ENCODE results near the gene NUDT12.

NUDT12 gene

DNA sequence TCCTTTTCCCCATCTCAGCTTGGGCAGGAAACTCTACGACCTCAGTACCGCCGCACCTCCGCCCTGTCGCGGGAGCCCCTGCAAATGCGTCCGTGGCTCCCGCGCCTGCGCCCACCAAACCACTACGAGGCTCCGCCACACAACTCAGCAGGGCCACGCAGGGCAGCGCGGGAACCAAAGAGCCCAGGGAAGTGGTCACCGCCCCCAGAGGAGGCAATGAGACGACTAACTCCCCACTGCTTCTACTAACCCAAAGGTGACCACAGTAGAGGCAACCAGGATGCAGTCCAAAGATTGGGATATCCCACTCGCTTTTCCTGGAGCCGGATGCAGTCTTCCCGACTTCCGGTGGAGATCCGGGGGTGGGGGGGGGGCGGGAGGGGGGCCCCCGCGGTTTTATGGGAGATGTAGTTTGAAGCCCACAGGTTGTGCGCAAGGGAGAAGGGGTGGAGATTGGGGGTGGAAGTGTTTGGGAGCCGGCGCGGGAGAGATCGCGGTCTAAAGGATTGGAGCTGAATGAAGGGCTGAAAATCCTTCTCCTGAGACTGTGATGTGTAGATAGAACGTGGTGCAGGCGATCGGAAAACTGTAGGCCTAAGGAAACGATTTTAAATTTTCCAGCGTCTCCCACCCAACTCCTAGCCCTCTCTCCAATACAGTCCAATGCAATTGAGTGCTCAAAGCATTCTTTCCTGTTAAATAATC, at the start of gene NUDT12 (continued):
- no peak for TF ChIP-seq ZNF121 (tag by site-specific recombination; IDR thresholded peaks at IDR 0.05)
- TF ChIP-seq, protein P1, sequence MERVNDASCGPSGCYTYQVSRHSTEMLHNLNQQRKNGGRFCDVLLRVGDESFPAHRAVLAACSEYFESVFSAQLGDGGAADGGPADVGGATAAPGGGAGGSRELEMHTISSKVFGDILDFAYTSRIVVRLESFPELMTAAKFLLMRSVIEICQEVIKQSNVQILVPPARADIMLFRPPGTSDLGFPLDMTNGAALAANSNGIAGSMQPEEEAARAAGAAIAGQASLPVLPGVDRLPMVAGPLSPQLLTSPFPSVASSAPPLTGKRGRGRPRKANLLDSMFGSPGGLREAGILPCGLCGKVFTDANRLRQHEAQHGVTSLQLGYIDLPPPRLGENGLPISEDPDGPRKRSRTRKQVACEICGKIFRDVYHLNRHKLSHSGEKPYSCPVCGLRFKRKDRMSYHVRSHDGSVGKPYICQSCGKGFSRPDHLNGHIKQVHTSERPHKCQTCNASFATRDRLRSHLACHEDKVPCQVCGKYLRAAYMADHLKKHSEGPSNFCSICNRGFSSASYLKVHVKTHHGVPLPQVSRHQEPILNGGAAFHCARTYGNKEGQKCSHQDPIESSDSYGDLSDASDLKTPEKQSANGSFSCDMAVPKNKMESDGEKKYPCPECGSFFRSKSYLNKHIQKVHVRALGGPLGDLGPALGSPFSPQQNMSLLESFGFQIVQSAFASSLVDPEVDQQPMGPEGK (tag by site-specific recombination; IDR thresholded peaks at IDR 0.05), result no peak
- TF ChIP-seq, protein P2, sequence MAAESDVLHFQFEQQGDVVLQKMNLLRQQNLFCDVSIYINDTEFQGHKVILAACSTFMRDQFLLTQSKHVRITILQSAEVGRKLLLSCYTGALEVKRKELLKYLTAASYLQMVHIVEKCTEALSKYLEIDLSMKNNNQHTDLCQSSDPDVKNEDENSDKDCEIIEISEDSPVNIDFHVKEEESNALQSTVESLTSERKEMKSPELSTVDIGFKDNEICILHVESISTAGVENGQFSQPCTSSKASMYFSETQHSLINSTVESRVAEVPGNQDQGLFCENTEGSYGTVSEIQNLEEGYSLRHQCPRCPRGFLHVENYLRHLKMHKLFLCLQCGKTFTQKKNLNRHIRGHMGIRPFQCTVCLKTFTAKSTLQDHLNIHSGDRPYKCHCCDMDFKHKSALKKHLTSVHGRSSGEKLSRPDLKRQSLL (tag by site-specific recombination; IDR thresholded peaks at IDR 0.05), result peak; percentile 74; the same call in 1 of the 2 replicates
- TF ChIP-seq ZBTB20 (tag by site-specific recombination; IDR thresholded peaks at IDR 0.05), result peak; percentile 52; the same call in 1 of the 2 replicates
- no peak for TF ChIP-seq ZNF16 (tag by site-specific recombination; IDR thresholded peaks at IDR 0.05; ENCODE audit: low read depth)
- peak; percentile 58; the same call in 1 of the 2 replicates for TF ChIP-seq SP7 (tag by site-specific recombination; IDR thresholded peaks at IDR 0.05)

DNA sequence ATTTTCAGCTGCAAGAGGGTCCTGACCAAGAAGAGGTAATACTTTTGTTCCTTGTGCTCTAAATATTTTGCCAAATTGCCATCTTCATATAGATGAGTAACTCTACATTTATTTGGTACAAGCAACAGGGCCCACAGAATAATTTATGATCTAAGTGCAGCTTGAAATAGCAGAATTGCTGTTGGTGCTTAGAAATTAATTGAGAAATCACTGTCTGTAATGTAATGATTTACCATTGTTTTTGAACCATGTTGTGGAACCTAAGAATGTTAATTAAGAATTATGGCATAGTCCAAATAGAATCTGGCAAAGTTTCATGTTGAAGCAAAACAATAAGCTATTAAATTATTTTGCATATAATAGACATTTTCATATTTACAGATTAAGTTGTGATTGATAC, 44.8 kb upstream of the NUDT12 start:
- H3K4me3 ChIP-seq (ENCODE audit: low read depth, low read length), result no peak overlapping the region
- TF ChIP-seq ZSCAN23 (tag by site-specific recombination; IDR thresholded peaks at IDR 0.05), result no peak
- TF ChIP-seq, protein P3, sequence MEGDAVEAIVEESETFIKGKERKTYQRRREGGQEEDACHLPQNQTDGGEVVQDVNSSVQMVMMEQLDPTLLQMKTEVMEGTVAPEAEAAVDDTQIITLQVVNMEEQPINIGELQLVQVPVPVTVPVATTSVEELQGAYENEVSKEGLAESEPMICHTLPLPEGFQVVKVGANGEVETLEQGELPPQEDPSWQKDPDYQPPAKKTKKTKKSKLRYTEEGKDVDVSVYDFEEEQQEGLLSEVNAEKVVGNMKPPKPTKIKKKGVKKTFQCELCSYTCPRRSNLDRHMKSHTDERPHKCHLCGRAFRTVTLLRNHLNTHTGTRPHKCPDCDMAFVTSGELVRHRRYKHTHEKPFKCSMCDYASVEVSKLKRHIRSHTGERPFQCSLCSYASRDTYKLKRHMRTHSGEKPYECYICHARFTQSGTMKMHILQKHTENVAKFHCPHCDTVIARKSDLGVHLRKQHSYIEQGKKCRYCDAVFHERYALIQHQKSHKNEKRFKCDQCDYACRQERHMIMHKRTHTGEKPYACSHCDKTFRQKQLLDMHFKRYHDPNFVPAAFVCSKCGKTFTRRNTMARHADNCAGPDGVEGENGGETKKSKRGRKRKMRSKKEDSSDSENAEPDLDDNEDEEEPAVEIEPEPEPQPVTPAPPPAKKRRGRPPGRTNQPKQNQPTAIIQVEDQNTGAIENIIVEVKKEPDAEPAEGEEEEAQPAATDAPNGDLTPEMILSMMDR (tag by site-specific recombination; IDR thresholded peaks at IDR 0.05), result no peak
- TF ChIP-seq ZNF423 (tag by site-specific recombination; IDR thresholded peaks at IDR 0.05), result no peak
- no peak for TF ChIP-seq ZXDB (tag by site-specific recombination; IDR thresholded peaks at IDR 0.05)
- TF ChIP-seq KLF7 (tag by site-specific recombination; IDR thresholded peaks at IDR 0.05; ENCODE audit: borderline replicate concordance), result no peak
- TF ChIP-seq PRDM1 (tag by site-specific recombination; IDR thresholded peaks at IDR 0.05), result no peak
- TF ChIP-seq ZNF623 (tag by site-specific recombination; IDR thresholded peaks at IDR 0.05), result no peak
- no peak for TF ChIP-seq ZNF768 (tag by site-specific recombination; IDR thresholded peaks at IDR 0.05)
- TF ChIP-seq ZNF274 (IDR thresholded peaks at IDR 0.05; ENCODE audit: low read length), result no peak
- TF ChIP-seq ZNF274 (tag by site-specific recombination; IDR thresholded peaks at IDR 0.05; ENCODE audit: borderline replicate concordance), result no peak
- no peak for TF ChIP-seq HOXD13 (CRISPR knock-in tag; IDR thresholded peaks at IDR 0.05; ENCODE audit: borderline replicate concordance)
- no peak for TF ChIP-seq ZNF146 (tag by site-specific recombination; IDR thresholded peaks at IDR 0.05)
- TF ChIP-seq, protein P1 (tag by site-specific recombination; IDR thresholded peaks at IDR 0.05), result no peak
- TF ChIP-seq, protein P4, sequence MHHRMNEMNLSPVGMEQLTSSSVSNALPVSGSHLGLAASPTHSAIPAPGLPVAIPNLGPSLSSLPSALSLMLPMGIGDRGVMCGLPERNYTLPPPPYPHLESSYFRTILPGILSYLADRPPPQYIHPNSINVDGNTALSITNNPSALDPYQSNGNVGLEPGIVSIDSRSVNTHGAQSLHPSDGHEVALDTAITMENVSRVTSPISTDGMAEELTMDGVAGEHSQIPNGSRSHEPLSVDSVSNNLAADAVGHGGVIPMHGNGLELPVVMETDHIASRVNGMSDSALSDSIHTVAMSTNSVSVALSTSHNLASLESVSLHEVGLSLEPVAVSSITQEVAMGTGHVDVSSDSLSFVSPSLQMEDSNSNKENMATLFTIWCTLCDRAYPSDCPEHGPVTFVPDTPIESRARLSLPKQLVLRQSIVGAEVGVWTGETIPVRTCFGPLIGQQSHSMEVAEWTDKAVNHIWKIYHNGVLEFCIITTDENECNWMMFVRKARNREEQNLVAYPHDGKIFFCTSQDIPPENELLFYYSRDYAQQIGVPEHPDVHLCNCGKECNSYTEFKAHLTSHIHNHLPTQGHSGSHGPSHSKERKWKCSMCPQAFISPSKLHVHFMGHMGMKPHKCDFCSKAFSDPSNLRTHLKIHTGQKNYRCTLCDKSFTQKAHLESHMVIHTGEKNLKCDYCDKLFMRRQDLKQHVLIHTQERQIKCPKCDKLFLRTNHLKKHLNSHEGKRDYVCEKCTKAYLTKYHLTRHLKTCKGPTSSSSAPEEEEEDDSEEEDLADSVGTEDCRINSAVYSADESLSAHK (tag by site-specific recombination; IDR thresholded peaks at IDR 0.05), result no peak
- POLR2A ChIA-PET, result no interaction called here
- H3K4me1 ChIP-seq (ENCODE audit: control insufficient read depth, insufficient read depth, low read length), result no peaks in the 10 kb centered on the region
- H3K27ac ChIP-seq (ENCODE audit: extremely low read depth, low read depth, low read length), result no peak overlapping the region
- no peaks in the 10 kb centered on the region for H3K9me3 ChIP-seq (ENCODE audit: control insufficient read depth, insufficient read depth, low read depth, low read length)
- H3K36me3 ChIP-seq (ENCODE audit: control insufficient read depth in 2 of 2, insufficient read depth in 1 of 2, low read length in 2 of 2), result no peaks in the 10 kb centered on the region
- CTCF ChIA-PET, result interaction anchor here (0.6 to 1.1 kb wide), 3 partner anchors 21 to 572 kb away, joined by 3 read pairs; no protein-coding TSS in a partner anchor
